ENCODE data around the gene ALOX5AP. TPM values are rescaled to one million over a fixed set of nuclear protein-coding genes. Genes with fewer than 3 reads are reported as not detected.

The ALOX5AP gene
- total RNA-seq, 1 experiment from 2014 or later: not detected

DNA sequence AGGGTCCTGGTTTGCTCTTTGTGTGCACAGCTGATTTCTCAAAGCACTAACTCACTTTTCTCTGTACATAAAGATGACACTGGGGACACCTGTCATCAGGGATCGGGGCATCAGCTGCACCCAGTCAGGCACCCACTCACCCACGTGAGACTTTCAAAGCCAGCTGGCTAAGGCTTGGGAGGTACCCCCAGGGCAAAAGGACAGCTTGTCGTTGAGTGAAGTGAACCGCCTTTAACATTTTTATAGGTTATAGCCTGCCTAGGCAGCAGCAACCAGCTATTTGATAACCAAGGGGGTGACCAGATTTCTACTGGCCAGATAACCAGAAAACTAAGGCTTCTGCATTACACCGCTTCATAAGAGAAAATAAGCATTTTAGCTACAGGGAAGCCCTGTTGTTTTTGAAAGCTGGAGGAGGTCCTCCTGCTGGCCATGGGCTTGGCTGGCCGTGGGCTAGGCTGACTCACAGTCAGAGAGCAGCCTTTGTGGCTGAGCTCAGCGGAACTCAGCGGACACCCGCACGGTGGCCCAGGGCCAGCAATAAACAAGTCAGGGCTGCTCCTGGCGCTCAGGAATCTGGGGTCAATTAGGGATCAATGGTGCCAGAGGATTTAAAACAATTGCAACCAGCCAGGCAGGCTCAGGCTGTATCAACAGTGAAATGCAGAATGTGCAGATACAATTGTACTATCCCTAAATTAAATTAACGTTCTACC lies 57.1 kb downstream of the ALOX5AP start:
- BruUV-seq (replicated peaks): no TSS peak
- Histone ChIP-seq H3K9me2 (ENCODE audit: insufficient read depth) (no peaks in the 10 kb centered on the region), H4K20me1 (ENCODE audit: insufficient read depth) (no peaks in the 10 kb centered on the region), H3K27ac (peak overlapping the region; percentile 60), H3K27me3 (ENCODE audit: insufficient read depth, low read depth) (no peaks in the 10 kb centered on the region), H3F3A (ENCODE audit: insufficient read depth, low read depth) (peaks cover 24% of the 10 kb centered on the region), H2AFZ (no peak overlapping the region), H3K36me3 (ENCODE audit: low read depth) (no peaks in the 10 kb centered on the region), H3K9me3 (ENCODE audit: insufficient read depth, low read depth) (no peaks in the 10 kb centered on the region), H3K4me1 (replicated peaks; ENCODE audit: insufficient read depth) (peaks cover 54% of the 10 kb centered on the region), H3K4me2 (peak overlapping the region; percentile 70), H3K4me3 (no peak overlapping the region), H3K79me2 (ENCODE audit: low read depth) (no peaks in the 10 kb centered on the region)
- intact Hi-C loops (cut with micrococcal nuclease; ENCODE audit: unreplicated experiment): loop anchor here (1.0 to 2.0 kb wide), 4 partner anchors 49 to 654 kb away; partner anchors contain the start of gene USPL1
- CTCF ChIA-PET: no interaction called here
- POLR2A ChIA-PET (ENCODE audit: unreplicated experiment): interaction anchor here (0.7 kb wide), 2 partner anchors 12 to 347 kb away, joined by 3 to 4 read pairs; no protein-coding TSS in a partner anchor
- TF ChIP-seq CTCF (conservative IDR thresholded peaks at IDR 0.05) (peak; percentile 52; the same call in 1 of the 2 replicates), EZH2 (IDR thresholded peaks at IDR 0.05; ENCODE audit: low read depth) (no peak)
- peak; percentile 87 to 94 for DNase-seq

DNA sequence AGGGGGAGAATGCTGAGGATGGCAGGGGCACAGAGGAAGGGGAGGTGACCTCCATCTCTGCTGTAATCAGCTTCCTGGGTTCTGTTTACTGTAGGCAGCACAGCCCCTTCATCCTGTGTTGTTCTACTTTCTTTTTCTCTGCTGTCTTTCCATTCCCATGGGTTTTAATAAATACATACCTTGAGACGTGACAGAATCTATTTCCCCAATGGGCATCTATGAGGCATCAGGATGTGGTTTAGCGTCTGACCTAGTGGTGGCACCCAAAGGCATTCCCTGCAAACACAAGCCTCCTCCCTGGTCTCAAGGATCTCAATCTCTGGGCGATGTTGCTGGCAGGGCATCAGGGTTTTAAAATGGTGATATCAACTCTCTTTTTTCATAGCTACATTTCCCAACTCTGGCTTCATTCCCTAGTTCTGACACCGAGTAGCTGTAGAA lies 60.8 kb downstream of the ALOX5AP start:
- no peaks in the 10 kb centered on the region for H3K27me3 ChIP-seq (ENCODE audit: insufficient read depth, low read depth)
- H4K20me1 ChIP-seq (ENCODE audit: insufficient read depth): no peaks in the 10 kb centered on the region
- H3K9me2 ChIP-seq (ENCODE audit: insufficient read depth): no peaks in the 10 kb centered on the region
- CTCF ChIA-PET: no interaction called here
- H3K4me2 ChIP-seq: peak overlapping the region; percentile 80
- BruUV-seq (replicated peaks): no TSS peak
- H3K4me3 ChIP-seq: peak overlapping the region; percentile 47
- TF ChIP-seq EZH2 (IDR thresholded peaks at IDR 0.05; ENCODE audit: low read depth) (no peak), CTCF (conservative IDR thresholded peaks at IDR 0.05) (no peak; the same call in 1 of the 2 replicates)
- peaks cover 59% of the 10 kb centered on the region for H3K4me1 ChIP-seq (replicated peaks; ENCODE audit: insufficient read depth)
- H3K9me3 ChIP-seq (ENCODE audit: insufficient read depth, low read depth): no peaks in the 10 kb centered on the region
- no peaks in the 10 kb centered on the region for H3K79me2 ChIP-seq (ENCODE audit: low read depth)
- H3K36me3 ChIP-seq (ENCODE audit: low read depth): no peaks in the 10 kb centered on the region
- H3F3A ChIP-seq (ENCODE audit: insufficient read depth, low read depth): peaks cover 24% of the 10 kb centered on the region
- intact Hi-C loops (cut with micrococcal nuclease; ENCODE audit: unreplicated experiment): loop anchor here (2.0 kb wide), 1 partner anchor 69 kb away; no protein-coding TSS in a partner anchor
- H2AFZ ChIP-seq: peak overlapping the region; percentile 74
- H3K27ac ChIP-seq: peak overlapping the region; percentile 86
- peak; percentile 62 to 96 for DNase-seq
- POLR2A ChIA-PET (ENCODE audit: unreplicated experiment): interaction anchor here (0.5 to 0.8 kb wide), 4 partner anchors 74 to 664 kb away, joined by 5 to 12 read pairs (median 6); no protein-coding TSS in a partner anchor

DNA sequence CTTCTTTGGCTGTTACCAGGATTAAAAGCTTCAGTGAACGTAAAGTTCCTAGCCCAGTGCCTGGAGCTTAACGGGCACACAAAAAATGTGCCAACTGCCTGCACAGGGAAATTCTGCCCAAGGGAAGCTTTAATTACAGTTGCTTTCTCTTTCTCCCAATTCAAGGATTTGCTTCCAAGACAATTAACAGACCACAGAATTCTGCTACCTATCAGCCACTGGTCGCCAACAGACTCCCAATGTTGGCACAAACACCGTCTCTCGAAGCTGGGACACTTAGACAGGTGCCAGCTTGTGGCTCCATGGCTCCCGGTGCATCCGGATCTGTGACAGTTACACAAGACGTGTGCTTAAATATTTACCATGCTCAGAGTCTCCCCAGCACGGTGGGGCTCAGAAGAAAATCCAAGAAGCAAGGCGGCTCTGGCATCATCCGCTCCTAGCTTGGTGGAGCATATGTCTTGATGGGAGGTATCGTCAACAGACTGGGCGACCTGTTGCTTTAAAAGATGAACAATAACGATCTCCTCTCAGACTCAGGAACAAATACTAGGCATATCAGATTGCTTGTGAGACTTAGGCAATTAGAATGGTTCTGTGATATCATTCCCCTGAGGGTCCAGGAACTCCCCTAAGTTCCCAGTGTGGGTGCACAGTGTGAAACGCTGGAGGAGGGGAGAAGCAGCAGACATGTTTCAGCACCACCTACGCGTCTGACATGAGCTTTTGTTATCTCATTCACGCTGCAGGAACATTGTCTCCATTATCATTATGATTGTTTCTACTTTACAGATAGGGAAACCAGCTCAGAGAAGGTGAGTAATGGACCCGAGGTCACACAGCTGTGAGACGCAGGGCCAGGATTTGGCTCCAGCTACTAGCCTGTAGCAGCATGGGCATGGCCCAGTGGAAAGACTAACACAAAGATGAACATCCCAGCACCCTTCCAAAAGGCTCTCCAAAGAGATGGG lies 61.6 kb downstream of the ALOX5AP start:
- Histone ChIP-seq H3K4me3 (peak overlapping the region; percentile 47), H3K9me3 (ENCODE audit: insufficient read depth, low read depth) (no peaks in the 10 kb centered on the region), H2AFZ (peak overlapping the region; percentile 74), H4K20me1 (ENCODE audit: insufficient read depth) (no peaks in the 10 kb centered on the region), H3K9me2 (ENCODE audit: insufficient read depth) (no peaks in the 10 kb centered on the region), H3K27ac (peak overlapping the region; percentile 86), H3K27me3 (ENCODE audit: insufficient read depth, low read depth) (no peaks in the 10 kb centered on the region), H3K4me1 (replicated peaks; ENCODE audit: insufficient read depth) (peaks cover 53% of the 10 kb centered on the region), H3K36me3 (ENCODE audit: low read depth) (no peaks in the 10 kb centered on the region), H3K79me2 (ENCODE audit: low read depth) (no peaks in the 10 kb centered on the region), H3K4me2 (peak overlapping the region; percentile 80), H3F3A (ENCODE audit: insufficient read depth, low read depth) (peaks cover 22% of the 10 kb centered on the region)
- BruUV-seq (replicated peaks): no TSS peak
- intact Hi-C loops (cut with micrococcal nuclease; ENCODE audit: unreplicated experiment): loop anchor here (2.0 kb wide), 1 partner anchor 68 kb away; no protein-coding TSS in a partner anchor
- POLR2A ChIA-PET (ENCODE audit: unreplicated experiment): interaction anchor here (0.5 to 0.8 kb wide), 4 partner anchors 73 to 665 kb away, joined by 5 to 12 read pairs (median 6); no protein-coding TSS in a partner anchor
- peak in 1 of 2 experiments; percentile 3 for DNase-seq
- CTCF ChIA-PET: interaction anchor here (0.6 kb wide), 1 partner anchor 115 kb away, joined by 3 read pairs; no protein-coding TSS in a partner anchor
- TF ChIP-seq EZH2 (IDR thresholded peaks at IDR 0.05; ENCODE audit: low read depth) (no peak), CTCF (conservative IDR thresholded peaks at IDR 0.05) (no peak; the same call in 1 of the 2 replicates)
